Measurements from ENCODE around the gene NTHL1. TPM values are rescaled to one million over a fixed set of nuclear protein-coding genes. Genes with fewer than 3 reads are reported as not detected.

Gene NTHL1
- total and polyA plus RNA-seq, 2 of the 13 experiments (the other 11 are each of a cell fraction or from before 2014, with no cell fraction given), result 47.5 to 64.9 TPM

- TF ChIP-seq IRF1 (CRISPR knock-in tag; IDR thresholded peaks at IDR 0.05; ENCODE audit: low read depth) (no peak), NRL (CRISPR knock-in tag; IDR thresholded peaks at IDR 0.05; ENCODE audit: borderline replicate concordance) (no peak; the same call in 1 of the 2 replicates), POLR2AphosphoS2 (IDR thresholded peaks at IDR 0.05; ENCODE audit: low read depth, low read length) (no peak), ZNF562 (CRISPR knock-in tag; IDR thresholded peaks at IDR 0.05; ENCODE audit: borderline replicate concordance) (no peak), ZNF530 (CRISPR knock-in tag; IDR thresholded peaks at IDR 0.05; ENCODE audit: low read depth) (no peak), ZBTB38 (CRISPR knock-in tag; IDR thresholded peaks at IDR 0.05) (no peak), ZNF7 (CRISPR knock-in tag; IDR thresholded peaks at IDR 0.05) (no peak), HOXA7 (CRISPR knock-in tag; IDR thresholded peaks at IDR 0.05) (no peak), ZNF251 (CRISPR knock-in tag; IDR thresholded peaks at IDR 0.05) (no peak), TEAD3 (CRISPR knock-in tag; optimal IDR thresholded peaks at IDR 0.05; ENCODE audit: borderline replicate concordance) (peak; percentile 52), ETV6 (CRISPR knock-in tag; conservative IDR thresholded peaks at IDR 0.05) (peak; percentile 50; the same call in 1 of the 2 replicates), NBN (conservative IDR thresholded peaks at IDR 0.05) (no peak), ZBTB49 (CRISPR knock-in tag; IDR thresholded peaks at IDR 0.05; ENCODE audit: borderline replicate concordance) (no peak), MYC (CRISPR knock-in tag; IDR thresholded peaks at IDR 0.05; ENCODE audit: borderline replicate concordance) (peak; percentile 82; the same call in 1 of the 2 replicates), STAT6 (CRISPR knock-in tag; IDR thresholded peaks at IDR 0.05; ENCODE audit: borderline replicate concordance) (0 out of 2 replicates have a peak, but pooled peaks have one; percentile 65), ZNF563 (CRISPR knock-in tag; IDR thresholded peaks at IDR 0.05) (peak; percentile 53; the same call in 1 of the 2 replicates), RNF2 (conservative IDR thresholded peaks at IDR 0.05; ENCODE audit: low read depth) (no peak), ZSCAN20 (CRISPR knock-in tag; IDR thresholded peaks at IDR 0.05; ENCODE audit: borderline replicate concordance) (0 out of 2 replicates have a peak, but pooled peaks have one; percentile 66), TARDBP (CRISPR knock-in tag; IDR thresholded peaks at IDR 0.05) (peak; percentile 85), FIP1L1 (IDR thresholded peaks at IDR 0.05; ENCODE audit: borderline replicate concordance, insufficient read depth, low read depth, low read length) (no peak), ZNF776 (CRISPR knock-in tag; IDR thresholded peaks at IDR 0.05) (peak; percentile 64), ZNF775 (CRISPR knock-in tag; IDR thresholded peaks at IDR 0.05; ENCODE audit: borderline replicate concordance) (no peak; the same call in 1 of the 2 replicates)
Measured at GRCh38 chr16:2047330-2048115, at the start of gene NTHL1, which contains the start of gene TSC2 (continued).
